ENCODE data around the gene EPHA8. TPM values are rescaled to one million over a fixed set of nuclear protein-coding genes. Genes with fewer than 3 reads are reported as not detected.

The EPHA8 gene
- total and polyA plus RNA-seq, 3 donors from 2014 or later = 2.3 to 6.0 (median 5.2) TPM

GRCh38 chr1:22533244-22533895 lies 29.9 kb upstream of the EPHA8 start:
- WGBS, 2 donors = 62 to 66% methylated on average over 11 of the region's 11 CpGs

GRCh38 chr1:22534951-22535350 lies 28.3 kb upstream of the EPHA8 start:
- TF ChIP-seq CTCF (IDR thresholded peaks at IDR 0.05) (no peak), POLR2A (IDR thresholded peaks at IDR 0.05) (no peak)
- no peaks in the 10 kb centered on the region for H3K27me3 ChIP-seq
- peaks cover 22% of the 10 kb centered on the region for H3K4me1 ChIP-seq
- 89 to 91% methylated on average over 4 of the region's 4 CpGs for WGBS, 2 donors
- H3K9me3 ChIP-seq = no peaks in the 10 kb centered on the region
- H3K27ac ChIP-seq = no peak overlapping the region
- no peak overlapping the region for H3K4me3 ChIP-seq
- DNase-seq = no peak
- H3K36me3 ChIP-seq (ENCODE audit: low read depth, missing control alignments) = no peaks in the 10 kb centered on the region
- intact Hi-C loops (cut with DNase I; ENCODE audit: low total_unique reads) = no loop called here

More at GRCh38 chr1:22533244-22533895, 29.9 kb upstream of the EPHA8 start:
- Histone ChIP-seq H3K4me3 (no peak overlapping the region), H3K9me3 (no peaks in the 10 kb centered on the region), H3K4me1 (peaks cover 21% of the 10 kb centered on the region), H3K27me3 (no peaks in the 10 kb centered on the region), H3K36me3 (ENCODE audit: low read depth, missing control alignments) (no peaks in the 10 kb centered on the region), H3K27ac (no peak overlapping the region)
- TF ChIP-seq CTCF (IDR thresholded peaks at IDR 0.05) = no peak
- TF ChIP-seq POLR2A (IDR thresholded peaks at IDR 0.05) = no peak
- intact Hi-C loops (cut with DNase I; ENCODE audit: low total_unique reads) = no loop called here
- no peak for DNase-seq

- H3K27me3 ChIP-seq = no peaks in the 10 kb centered on the region
- H3K36me3 ChIP-seq (ENCODE audit: low read depth, missing control alignments) = no peaks in the 10 kb centered on the region
- intact Hi-C loops (cut with DNase I; ENCODE audit: low total_unique reads) = no loop called here
- no peak overlapping the region for H3K4me3 ChIP-seq
- TF ChIP-seq POLR2A (IDR thresholded peaks at IDR 0.05) (no peak), CTCF (IDR thresholded peaks at IDR 0.05) (no peak)
- peaks cover 22% of the 10 kb centered on the region for H3K4me1 ChIP-seq
- DNase-seq = no peak
- 84 to 93% methylated on average over 5 to 6 of the region's 6 CpGs for WGBS, 2 donors
- H3K27ac ChIP-seq = no peak overlapping the region
- no peaks in the 10 kb centered on the region for H3K9me3 ChIP-seq
These were observed 27.9 kb upstream of the EPHA8 start for GRCh38 chr1:22535399-22535798.

- peaks cover 17% of the 10 kb centered on the region for H3K4me1 ChIP-seq
- no peaks in the 10 kb centered on the region for H3K9me3 ChIP-seq
- intact Hi-C loops (cut with DNase I; ENCODE audit: low total_unique reads) = no loop called here
- no peak overlapping the region for H3K4me3 ChIP-seq
- no peak for TF ChIP-seq CTCF (IDR thresholded peaks at IDR 0.05)
- no peak for TF ChIP-seq POLR2A (IDR thresholded peaks at IDR 0.05)
- no peak for DNase-seq
- WGBS, 2 donors = 79 to 87% methylated on average over 7 of the region's 7 CpGs
- no peak overlapping the region for H3K27ac ChIP-seq
- no peaks in the 10 kb centered on the region for H3K27me3 ChIP-seq
- H3K36me3 ChIP-seq (ENCODE audit: low read depth, missing control alignments) = no peaks in the 10 kb centered on the region
These were observed 26.8 kb upstream of the EPHA8 start for GRCh38 chr1:22536506-22536905.

Measured in testis (tissue), 3 donors.